SK-N-SH treated with all-trans-retinoic acid at 6 μM for 48 hours (cell line): Measurements from ENCODE around the gene P2RX3.

Source experiments
- ATAC-seq: fragments of 200-7000 bp; cut with Tn5 transposase; 3 replicates; pipeline ENCODE4 v1.9.1; 2020; ENCODE audit warnings: mild to moderate bottlenecking, moderate library complexity
- ARNTL ChIP-seq: fragments of 450-650 bp; formaldehyde crosslinking; IDR thresholded peaks from 2 replicates; pipeline ENCODE4 v1.5.0; 2020; ENCODE audit warnings: low read depth, mild to moderate bottlenecking, moderate library complexity, borderline replicate concordance
- CSDC2 ChIP-seq: fragments of 250-450 bp; sonication (Bioruptor Pico); IDR thresholded peaks from 2 replicates; pipeline ENCODE4 v1.5.0; 2020; ENCODE audit warnings: mild to moderate bottlenecking, moderate library complexity
- ESRRG ChIP-seq: fragments of 250-450 bp; sonication (Bioruptor Pico); IDR thresholded peaks from 2 replicates; pipeline ENCODE4 v1.6.1; 2021; ENCODE audit warnings: mild to moderate bottlenecking
- GLIS3 ChIP-seq: fragments of 250-450 bp; sonication (Bioruptor Pico); IDR thresholded peaks from 2 replicates; pipeline ENCODE4 v1.5.0; 2020; ENCODE audit warnings: mild to moderate bottlenecking, moderate library complexity
- ISL1 ChIP-seq: fragments of 250-450 bp; sonication (Bioruptor Pico); IDR thresholded peaks from 2 replicates; pipeline ENCODE4 v2.1.2; 2022; ENCODE audit warnings: mild to moderate bottlenecking, moderate library complexity
- OSR1 ChIP-seq: fragments of 250-450 bp; sonication (Bioruptor Pico); IDR thresholded peaks from 2 replicates; pipeline ENCODE4 v1.8.0; 2022; ENCODE audit warnings: moderate library complexity, mild to moderate bottlenecking, inconsistent platforms
- PPARA ChIP-seq: fragments of 250-450 bp; sonication (Bioruptor Pico); IDR thresholded peaks from 2 replicates; pipeline ENCODE4 v1.5.0; 2020; ENCODE audit warnings: mild to moderate bottlenecking, borderline replicate concordance
- RARB ChIP-seq: fragments of 250-450 bp; sonication (Bioruptor Pico); IDR thresholded peaks from 2 replicates; pipeline ENCODE4 v1.8.0; 2021; ENCODE audit warnings: mild to moderate bottlenecking, moderate library complexity
- SNAI2 ChIP-seq: fragments of 250-450 bp; sonication (Bioruptor Pico); IDR thresholded peaks from 2 replicates; pipeline ENCODE4 v1.5.0; 2020; ENCODE audit warnings: mild to moderate bottlenecking, moderate library complexity
- TCF4 ChIP-seq: fragments of 250-450 bp; sonication (Bioruptor Pico); IDR thresholded peaks from 2 replicates; pipeline ENCODE4 v1.8.0; 2021; ENCODE audit warnings: mild to moderate bottlenecking, moderate library complexity, borderline replicate concordance
- TOX ChIP-seq: fragments of 250-450 bp; sonication (Bioruptor Pico); IDR thresholded peaks from 2 replicates; pipeline ENCODE4 v1.8.0; 2021; ENCODE audit warnings: mild to moderate bottlenecking, moderate library complexity, borderline replicate concordance
- TSHZ2 ChIP-seq: fragments of 250-450 bp; sonication (Bioruptor Pico); IDR thresholded peaks from 2 replicates; pipeline ENCODE4 v1.5.0; 2020; ENCODE audit warnings: mild to moderate bottlenecking, moderate library complexity
- ZC3H10 ChIP-seq: fragments of 250-450 bp; sonication (Bioruptor Pico); IDR thresholded peaks from 2 replicates; pipeline ENCODE4 v1.5.1; 2021; ENCODE audit warnings: mild to moderate bottlenecking, moderate library complexity
- ZFP3 ChIP-seq: fragments of 250-450 bp; sonication (Bioruptor Pico); IDR thresholded peaks from 2 replicates; pipeline ENCODE4 v1.5.0; 2020; ENCODE audit warnings: mild to moderate bottlenecking, moderate library complexity
- ZFP30 ChIP-seq: fragments of 450-650 bp; formaldehyde crosslinking; IDR thresholded peaks from 2 replicates; pipeline ENCODE4 v1.5.0; 2022; ENCODE audit warnings: mild to moderate bottlenecking, moderate library complexity
- ZNF565 ChIP-seq: fragments of 450-650 bp; formaldehyde crosslinking; conservative IDR thresholded peaks from 2 replicates; pipeline ENCODE4 v1.5.0; 2020; ENCODE audit warnings: low read depth, mild to moderate bottlenecking, moderate library complexity
- ZNF70 ChIP-seq: fragments of 450-650 bp; formaldehyde crosslinking; IDR thresholded peaks from 2 replicates; pipeline ENCODE4 v1.5.0; 2020; ENCODE audit warnings: mild to moderate bottlenecking, moderate library complexity
- ZNF8 ChIP-seq: fragments of 450-650 bp; formaldehyde crosslinking; IDR thresholded peaks from 2 replicates; pipeline ENCODE4 v1.5.0; 2020; ENCODE audit warnings: mild to moderate bottlenecking, moderate library complexity
- TF ChIP-seq, protein P1 (sequence below): fragments of 250-450 bp; sonication (Bioruptor Pico); IDR thresholded peaks from 2 replicates; pipeline ENCODE4 v1.5.1; 2021; ENCODE audit warnings: mild to moderate bottlenecking, moderate library complexity
- TF ChIP-seq, protein P2 (sequence below): fragments of 250-450 bp; sonication (Bioruptor Pico); IDR thresholded peaks from 2 replicates; pipeline ENCODE4 v1.8.0; 2021; ENCODE audit warnings: low read depth, mild to moderate bottlenecking, moderate library complexity, borderline replicate concordance
- TF ChIP-seq, protein P3 (sequence below): fragments of 250-450 bp; sonication (Bioruptor Pico); IDR thresholded peaks from 2 replicates; pipeline ENCODE4 v1.5.1; 2020; ENCODE audit warnings: low read depth, mild to moderate bottlenecking, moderate library complexity
- TF ChIP-seq, protein P4 (sequence below): fragments of 250-450 bp; sonication (Bioruptor Pico); IDR thresholded peaks from 2 replicates; pipeline ENCODE4 v1.8.0; 2020; ENCODE audit warnings: mild to moderate bottlenecking, moderate library complexity, borderline replicate concordance

Gene P2RX3

GRCh38 chr11:57315491-57315890 lies 22.7 kb upstream of the P2RX3 start:
- no peak for ATAC-seq
- TF ChIP-seq SNAI2 (CRISPR knock-in tag): no peak
- TF ChIP-seq, protein P1, sequence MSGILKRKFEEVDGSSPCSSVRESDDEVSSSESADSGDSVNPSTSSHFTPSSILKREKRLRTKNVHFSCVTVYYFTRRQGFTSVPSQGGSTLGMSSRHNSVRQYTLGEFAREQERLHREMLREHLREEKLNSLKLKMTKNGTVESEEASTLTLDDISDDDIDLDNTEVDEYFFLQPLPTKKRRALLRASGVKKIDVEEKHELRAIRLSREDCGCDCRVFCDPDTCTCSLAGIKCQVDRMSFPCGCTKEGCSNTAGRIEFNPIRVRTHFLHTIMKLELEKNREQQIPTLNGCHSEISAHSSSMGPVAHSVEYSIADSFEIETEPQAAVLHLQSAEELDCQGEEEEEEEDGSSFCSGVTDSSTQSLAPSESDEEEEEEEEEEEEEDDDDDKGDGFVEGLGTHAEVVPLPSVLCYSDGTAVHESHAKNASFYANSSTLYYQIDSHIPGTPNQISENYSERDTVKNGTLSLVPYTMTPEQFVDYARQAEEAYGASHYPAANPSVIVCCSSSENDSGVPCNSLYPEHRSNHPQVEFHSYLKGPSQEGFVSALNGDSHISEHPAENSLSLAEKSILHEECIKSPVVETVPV (CRISPR knock-in tag): no peak
- TF ChIP-seq TCF4: no peak
- TF ChIP-seq ISL1 (CRISPR knock-in tag): no peak
- no peak for TF ChIP-seq TOX (CRISPR knock-in tag)
- TF ChIP-seq OSR1 (CRISPR knock-in tag): no peak
- TF ChIP-seq, protein P2, sequence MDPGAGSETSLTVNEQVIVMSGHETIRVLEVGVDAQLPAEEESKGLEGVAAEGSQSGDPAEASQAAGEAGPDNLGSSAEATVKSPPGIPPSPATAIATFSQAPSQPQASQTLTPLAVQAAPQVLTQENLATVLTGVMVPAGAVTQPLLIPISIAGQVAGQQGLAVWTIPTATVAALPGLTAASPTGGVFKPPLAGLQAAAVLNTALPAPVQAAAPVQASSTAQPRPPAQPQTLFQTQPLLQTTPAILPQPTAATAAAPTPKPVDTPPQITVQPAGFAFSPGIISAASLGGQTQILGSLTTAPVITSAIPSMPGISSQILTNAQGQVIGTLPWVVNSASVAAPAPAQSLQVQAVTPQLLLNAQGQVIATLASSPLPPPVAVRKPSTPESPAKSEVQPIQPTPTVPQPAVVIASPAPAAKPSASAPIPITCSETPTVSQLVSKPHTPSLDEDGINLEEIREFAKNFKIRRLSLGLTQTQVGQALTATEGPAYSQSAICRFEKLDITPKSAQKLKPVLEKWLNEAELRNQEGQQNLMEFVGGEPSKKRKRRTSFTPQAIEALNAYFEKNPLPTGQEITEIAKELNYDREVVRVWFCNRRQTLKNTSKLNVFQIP (CRISPR knock-in tag): no peak
- TF ChIP-seq, protein P3, sequence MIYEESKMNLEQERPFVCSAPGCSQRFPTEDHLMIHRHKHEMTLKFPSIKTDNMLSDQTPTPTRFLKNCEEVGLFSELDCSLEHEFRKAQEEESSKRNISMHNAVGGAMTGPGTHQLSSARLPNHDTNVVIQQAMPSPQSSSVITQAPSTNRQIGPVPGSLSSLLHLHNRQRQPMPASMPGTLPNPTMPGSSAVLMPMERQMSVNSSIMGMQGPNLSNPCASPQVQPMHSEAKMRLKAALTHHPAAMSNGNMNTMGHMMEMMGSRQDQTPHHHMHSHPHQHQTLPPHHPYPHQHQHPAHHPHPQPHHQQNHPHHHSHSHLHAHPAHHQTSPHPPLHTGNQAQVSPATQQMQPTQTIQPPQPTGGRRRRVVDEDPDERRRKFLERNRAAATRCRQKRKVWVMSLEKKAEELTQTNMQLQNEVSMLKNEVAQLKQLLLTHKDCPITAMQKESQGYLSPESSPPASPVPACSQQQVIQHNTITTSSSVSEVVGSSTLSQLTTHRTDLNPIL: no peak
- TF ChIP-seq CSDC2 (CRISPR knock-in tag): no peak
- no peak for TF ChIP-seq ZFP3
- no peak for TF ChIP-seq ZNF8
- TF ChIP-seq PPARA (CRISPR knock-in tag): no peak

DNA sequence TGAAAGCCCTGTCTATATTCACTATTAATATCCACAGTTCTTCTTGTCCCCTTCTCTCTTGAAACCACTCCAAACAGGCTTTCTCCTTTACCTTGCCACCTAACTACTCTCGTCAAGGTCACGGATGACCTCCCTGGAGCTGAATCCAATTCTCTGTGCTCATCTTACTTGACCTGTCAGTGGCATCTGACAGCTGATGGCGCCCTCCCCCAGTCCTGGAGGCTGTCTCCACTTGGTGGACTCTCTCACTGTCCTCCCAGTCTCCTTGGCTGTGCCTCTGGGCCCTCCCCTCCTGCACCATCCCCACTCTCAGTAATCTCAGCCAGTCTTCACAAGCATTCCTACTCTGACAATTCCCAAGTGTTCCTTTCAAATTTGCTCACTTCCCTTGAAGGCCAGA lies 22.1 kb upstream of the P2RX3 start:
- TF ChIP-seq ARNTL (CRISPR knock-in tag): no peak
- TF ChIP-seq, protein P1 (CRISPR knock-in tag): no peak
- TF ChIP-seq ZFP30 (CRISPR knock-in tag): no peak
- no peak for TF ChIP-seq ESRRG (CRISPR knock-in tag)
- no peak for TF ChIP-seq RARB (CRISPR knock-in tag)
- TF ChIP-seq SNAI2 (CRISPR knock-in tag): no peak
- TF ChIP-seq OSR1 (CRISPR knock-in tag): no peak

GRCh38 chr11:57318178-57318577 lies 20.0 kb upstream of the P2RX3 start:
- TF ChIP-seq ZNF565 (no peak), CSDC2 (CRISPR knock-in tag) (no peak), GLIS3 (CRISPR knock-in tag) (no peak), ZC3H10 (CRISPR knock-in tag) (no peak), ZFP30 (CRISPR knock-in tag) (no peak), OSR1 (CRISPR knock-in tag) (no peak), ARNTL (CRISPR knock-in tag) (no peak), ZNF8 (no peak), ZNF70 (CRISPR knock-in tag) (no peak), TOX (CRISPR knock-in tag) (no peak), RARB (CRISPR knock-in tag) (no peak)
- TF ChIP-seq, protein P1 (CRISPR knock-in tag): no peak
- no peak for ATAC-seq

More for the DNA sequence above, 22.1 kb upstream of the P2RX3 start:
- no peak for ATAC-seq

GRCh38 chr11:57320067-57320718 lies 18.0 kb upstream of the P2RX3 start:
- TF ChIP-seq ZFP3: no peak
- TF ChIP-seq, protein P4, sequence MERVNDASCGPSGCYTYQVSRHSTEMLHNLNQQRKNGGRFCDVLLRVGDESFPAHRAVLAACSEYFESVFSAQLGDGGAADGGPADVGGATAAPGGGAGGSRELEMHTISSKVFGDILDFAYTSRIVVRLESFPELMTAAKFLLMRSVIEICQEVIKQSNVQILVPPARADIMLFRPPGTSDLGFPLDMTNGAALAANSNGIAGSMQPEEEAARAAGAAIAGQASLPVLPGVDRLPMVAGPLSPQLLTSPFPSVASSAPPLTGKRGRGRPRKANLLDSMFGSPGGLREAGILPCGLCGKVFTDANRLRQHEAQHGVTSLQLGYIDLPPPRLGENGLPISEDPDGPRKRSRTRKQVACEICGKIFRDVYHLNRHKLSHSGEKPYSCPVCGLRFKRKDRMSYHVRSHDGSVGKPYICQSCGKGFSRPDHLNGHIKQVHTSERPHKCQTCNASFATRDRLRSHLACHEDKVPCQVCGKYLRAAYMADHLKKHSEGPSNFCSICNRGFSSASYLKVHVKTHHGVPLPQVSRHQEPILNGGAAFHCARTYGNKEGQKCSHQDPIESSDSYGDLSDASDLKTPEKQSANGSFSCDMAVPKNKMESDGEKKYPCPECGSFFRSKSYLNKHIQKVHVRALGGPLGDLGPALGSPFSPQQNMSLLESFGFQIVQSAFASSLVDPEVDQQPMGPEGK: no peak
- no peak for TF ChIP-seq SNAI2 (CRISPR knock-in tag)
- no peak for TF ChIP-seq TOX (CRISPR knock-in tag)
- no peak for TF ChIP-seq OSR1 (CRISPR knock-in tag)
- TF ChIP-seq CSDC2 (CRISPR knock-in tag): no peak
- no peak for TF ChIP-seq ZNF70 (CRISPR knock-in tag)
- TF ChIP-seq ZFP30 (CRISPR knock-in tag): no peak
- no peak for TF ChIP-seq TSHZ2 (CRISPR knock-in tag)
- TF ChIP-seq ZNF8: no peak
- no peak for ATAC-seq
